ENCODE data around the gene CNOT2.
A peak's percentile ranks its signal among the peaks of the same experiment; 100 is the strongest.

Gene CNOT2

GRCh38 chr12:70258605-70259403 is 15.6 kb downstream of the CNOT2 start:
- Histone ChIP-seq H3K36me3 (no peaks in the 10 kb centered on the region), H3K4me1 (peaks cover 0 to 54% (median 16%) of the 10 kb centered on the region in 4 donors), H3K4me3 (no peak overlapping the region), H3K27me3 (no peaks in the 10 kb centered on the region), H3K9me3 (no peaks in the 10 kb centered on the region), H3K27ac (peak overlapping the region in 1 of 2 donors; percentile 60)
- intact Hi-C loops (cut with DNase I; ENCODE audit: low total_unique reads): no loop called here
- TF ChIP-seq CTCF (IDR thresholded peaks at IDR 0.05): no peak
- no peak for DNase-seq

GRCh38 chr12:70260646-70261045 is 17.4 kb downstream of the CNOT2 start:
- Histone ChIP-seq H3K27me3 (no peaks in the 10 kb centered on the region), H3K4me3 (no peak overlapping the region), H3K9me3 (no peaks in the 10 kb centered on the region), H3K27ac (no peak overlapping the region), H3K36me3 (no peaks in the 10 kb centered on the region), H3K4me1 (peaks cover 0 to 48% (median 13%) of the 10 kb centered on the region in 4 donors)
- intact Hi-C loops (cut with DNase I; ENCODE audit: low total_unique reads): no loop called here
- DNase-seq: no peak
- no peak for TF ChIP-seq CTCF (IDR thresholded peaks at IDR 0.05)

- no peak for TF ChIP-seq CTCF (IDR thresholded peaks at IDR 0.05)
- no peak overlapping the region for H3K4me3 ChIP-seq
- no peaks in the 10 kb centered on the region for H3K9me3 ChIP-seq
- intact Hi-C loops (cut with DNase I; ENCODE audit: low total_unique reads): no loop called here
- H3K27ac ChIP-seq: no peak overlapping the region
- DNase-seq: no peak
- H3K36me3 ChIP-seq: no peaks in the 10 kb centered on the region
- no peaks in the 10 kb centered on the region for H3K27me3 ChIP-seq
- peaks cover 0 to 54% (median 0%) of the 10 kb centered on the region in 4 donors for H3K4me1 ChIP-seq
Measured at GRCh38 chr12:70264067-70264867, 21.0 kb downstream of the CNOT2 start.

GRCh38 chr12:70265132-70265531 is 21.9 kb downstream of the CNOT2 start:
- no peak for TF ChIP-seq CTCF (IDR thresholded peaks at IDR 0.05)
- no peaks in the 10 kb centered on the region for H3K27me3 ChIP-seq
- H3K4me1 ChIP-seq: peaks cover 0 to 56% (median 2%) of the 10 kb centered on the region in 4 donors
- H3K4me3 ChIP-seq: no peak overlapping the region
- DNase-seq: no peak
- H3K36me3 ChIP-seq: no peaks in the 10 kb centered on the region
- no peaks in the 10 kb centered on the region for H3K9me3 ChIP-seq
- intact Hi-C loops (cut with DNase I; ENCODE audit: low total_unique reads): no loop called here
- H3K27ac ChIP-seq: no peak overlapping the region

- peaks cover 0 to 77% (median 12%) of the 10 kb centered on the region in 4 donors for H3K4me1 ChIP-seq
Measured at GRCh38 chr12:70267550-70267949, 24.3 kb downstream of the CNOT2 start.

More at GRCh38 chr12:70267550-70267949, 24.3 kb downstream of the CNOT2 start:
- H3K4me3 ChIP-seq: no peak overlapping the region
- no peaks in the 10 kb centered on the region for H3K9me3 ChIP-seq
- intact Hi-C loops (cut with DNase I; ENCODE audit: low total_unique reads): no loop called here
- no peaks in the 10 kb centered on the region for H3K27me3 ChIP-seq
- H3K27ac ChIP-seq: no peak overlapping the region
- DNase-seq: no peak
- no peaks in the 10 kb centered on the region for H3K36me3 ChIP-seq
- no peak for TF ChIP-seq CTCF (IDR thresholded peaks at IDR 0.05)

All from tibial artery (tissue), 4 donors.